Measurements from ENCODE around the gene UPK3BL1.
"Not testable (repeated sequence)": the region's sequence is repeated elsewhere in the genome, so short reads cannot be mapped to it uniquely, and the experiment has no call there.

Gene UPK3BL1

GRCh38 chr7:102627271-102627904, 15.2 kb downstream of the UPK3BL1 start:
- DNase-seq (ENCODE audit: low spot score), result not testable (repeated sequence)

GRCh38 chr7:102618122-102618521, 24.5 kb downstream of the UPK3BL1 start:
- DNase-seq (ENCODE audit: low spot score), result not testable (repeated sequence)

DNA sequence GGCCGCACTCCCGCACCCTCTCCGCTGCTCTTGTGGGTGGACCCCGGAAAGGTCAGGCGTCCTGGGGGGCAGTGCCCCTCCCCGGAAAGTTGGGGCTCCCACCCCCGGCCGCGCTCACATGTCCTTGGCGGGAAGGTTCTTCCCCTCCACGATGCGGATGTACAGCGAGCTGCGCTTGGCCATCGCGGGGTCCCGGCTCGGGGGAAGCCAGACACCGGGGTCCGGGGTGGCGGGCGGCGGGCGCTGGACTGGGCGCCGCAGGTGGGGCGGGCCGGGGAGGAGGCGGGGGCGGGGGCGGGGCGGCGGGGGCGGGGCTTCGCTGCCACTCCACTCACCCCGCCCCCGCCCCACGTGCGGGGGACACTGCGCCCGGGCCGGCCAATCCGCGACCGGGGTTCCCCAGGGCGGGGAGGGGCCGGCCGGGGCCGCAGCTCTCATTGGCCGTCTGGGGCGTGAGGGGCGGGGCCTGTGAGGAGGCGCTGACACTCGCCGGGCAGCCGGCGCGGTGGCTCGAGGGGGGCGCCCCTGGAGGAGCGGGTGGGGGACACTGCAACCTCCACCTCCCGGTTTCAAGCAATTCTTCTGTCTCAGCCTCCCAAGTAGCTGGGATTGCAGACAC, 26.0 kb downstream of the UPK3BL1 start, which contains the start of gene RASA4:
Gene RASA4 (minus strand): TSS at position 250 of the 619 bp plus-strand sequence. CDS start 67 bp downstream, at position 183.
- DNase-seq (ENCODE audit: low spot score), result not testable (repeated sequence)

- DNase-seq (ENCODE audit: low spot score), result not testable (repeated sequence)
These were observed 26.7 kb downstream of the UPK3BL1 start for GRCh38 chr7:102615930-102616329.

GRCh38 chr7:102614873-102615272, 27.7 kb downstream of the UPK3BL1 start:
- DNase-seq (ENCODE audit: low spot score), result not testable (repeated sequence)

DNA sequence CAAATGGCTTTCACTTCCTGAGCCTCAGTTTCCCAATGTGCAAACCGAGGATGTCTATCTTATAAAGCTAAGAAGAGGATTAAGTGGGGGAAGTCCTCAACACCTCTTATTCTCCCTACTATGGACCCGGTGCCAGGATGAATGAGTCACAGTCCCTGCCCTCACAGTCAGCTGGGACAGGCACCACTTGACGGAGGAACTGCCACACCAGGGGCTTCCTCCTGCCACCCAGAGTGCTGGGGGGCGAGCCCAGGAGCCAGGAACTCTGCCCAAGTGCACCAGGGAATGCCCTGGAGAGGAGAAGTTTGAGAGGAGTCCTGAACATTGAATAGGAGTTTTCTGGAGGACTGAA, 28.3 kb downstream of the UPK3BL1 start:
- DNase-seq (ENCODE audit: low spot score), result not testable (repeated sequence)

GRCh38 chr7:102613575-102614345, 28.8 kb downstream of the UPK3BL1 start:
- DNase-seq (ENCODE audit: low spot score), result not testable (repeated sequence)

GRCh38 chr7:102611675-102612325, 30.8 kb downstream of the UPK3BL1 start:
- DNase-seq (ENCODE audit: low spot score), result not testable (repeated sequence)

GRCh38 chr7:102611013-102611674, 31.4 kb downstream of the UPK3BL1 start:
- not testable (repeated sequence) for DNase-seq (ENCODE audit: low spot score)

DNA sequence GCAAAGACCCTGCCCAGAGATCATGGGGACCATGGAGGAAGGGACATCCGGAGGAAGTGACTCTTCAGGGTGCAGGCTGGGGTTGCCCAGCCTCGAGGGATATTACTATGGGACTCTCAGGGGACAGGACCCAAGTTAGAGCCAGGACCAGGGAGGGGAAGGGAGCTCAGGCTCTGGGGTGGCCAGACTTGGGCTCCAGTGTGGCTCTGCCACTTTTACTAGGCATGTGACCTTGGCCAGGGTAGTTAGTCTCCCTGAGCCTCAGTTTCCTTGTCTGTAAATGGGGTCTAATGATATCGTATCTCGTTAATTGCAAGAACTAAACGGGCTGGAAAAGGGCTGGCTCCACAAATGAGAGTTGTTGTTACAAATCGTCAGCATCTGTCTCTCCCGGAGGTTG, 32.1 kb downstream of the UPK3BL1 start:
- not testable (repeated sequence) for DNase-seq (ENCODE audit: low spot score)

DNA sequence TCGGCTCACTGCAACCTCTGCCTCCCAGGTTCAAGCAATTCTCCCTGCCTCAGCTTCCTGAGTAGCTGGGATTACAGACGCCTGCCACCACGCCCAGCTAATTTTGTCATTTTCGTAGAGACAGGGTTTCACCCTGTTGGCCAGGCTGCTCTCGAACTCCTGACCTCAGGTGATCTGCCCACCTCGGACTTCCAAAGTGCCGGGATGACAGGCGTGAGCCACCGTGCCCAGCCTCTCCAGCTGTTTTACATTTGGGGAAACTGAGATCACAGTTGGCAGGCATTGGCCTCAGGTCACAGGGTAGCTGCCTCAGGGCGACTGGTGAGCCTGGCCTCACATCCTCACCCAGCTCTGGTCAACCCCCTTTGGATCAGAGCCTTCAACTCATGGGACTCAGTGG, 32.9 kb downstream of the UPK3BL1 start:
- not testable (repeated sequence) for DNase-seq (ENCODE audit: low spot score)

- DNase-seq (ENCODE audit: low spot score), result not testable (repeated sequence)
These were observed 35.7 kb downstream of the UPK3BL1 start for GRCh38 chr7:102606848-102607247.

GRCh38 chr7:102604431-102605145, 38.0 kb downstream of the UPK3BL1 start:
- DNase-seq (ENCODE audit: low spot score), result not testable (repeated sequence)

- not testable (repeated sequence) for DNase-seq (ENCODE audit: low spot score)
These were observed 40.3 kb downstream of the UPK3BL1 start for GRCh38 chr7:102602317-102602716.

DNA sequence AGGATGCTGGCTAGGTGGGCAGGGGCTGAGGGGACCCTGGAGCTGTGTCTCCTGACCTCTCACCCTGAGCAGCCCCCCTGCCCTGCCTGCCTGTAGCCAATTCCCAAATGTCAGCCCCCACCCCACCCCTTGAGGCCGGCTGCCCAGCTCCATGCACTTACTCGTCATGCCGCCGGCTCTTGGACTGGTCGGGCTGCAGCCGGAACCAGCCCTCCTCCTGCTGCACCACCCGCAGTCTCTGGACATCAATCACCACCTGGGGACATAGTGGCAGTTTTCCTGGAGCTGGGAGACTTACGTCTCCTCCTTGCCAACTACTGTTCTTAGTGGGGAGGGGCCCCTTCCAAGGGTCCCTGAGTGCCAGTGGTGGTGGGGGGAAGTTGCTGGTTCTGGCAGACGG, 42.9 kb downstream of the UPK3BL1 start:
- not testable (repeated sequence) for DNase-seq (ENCODE audit: low spot score)

DNA sequence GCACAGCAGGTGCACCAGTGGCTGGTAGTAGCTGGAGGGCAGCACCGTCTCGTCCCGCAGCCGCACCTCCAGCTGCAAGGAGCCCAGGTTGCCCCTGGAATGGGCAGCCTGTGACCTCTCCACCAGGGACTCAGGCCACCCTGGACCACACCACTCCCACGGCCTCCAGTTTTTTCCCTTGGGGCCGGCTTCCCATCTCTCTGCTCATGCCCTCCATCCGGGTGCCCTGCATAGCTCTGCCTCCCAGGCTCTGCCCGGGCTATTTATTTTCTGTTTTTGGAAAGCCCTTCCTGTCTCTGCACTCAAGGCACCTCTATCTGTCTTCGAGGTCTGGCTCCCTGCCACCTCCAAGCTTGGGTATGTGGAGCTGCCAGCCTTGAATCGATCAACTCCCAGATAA, 46.6 kb downstream of the UPK3BL1 start:
- DNase-seq (ENCODE audit: low spot score), result not testable (repeated sequence)

GRCh38 chr7:102593637-102594334, 48.8 kb downstream of the UPK3BL1 start:
- DNase-seq (ENCODE audit: low spot score), result not testable (repeated sequence)

- DNase-seq (ENCODE audit: low spot score), result not testable (repeated sequence)
These were observed 50.0 kb downstream of the UPK3BL1 start for GRCh38 chr7:102592477-102593019.

DNA sequence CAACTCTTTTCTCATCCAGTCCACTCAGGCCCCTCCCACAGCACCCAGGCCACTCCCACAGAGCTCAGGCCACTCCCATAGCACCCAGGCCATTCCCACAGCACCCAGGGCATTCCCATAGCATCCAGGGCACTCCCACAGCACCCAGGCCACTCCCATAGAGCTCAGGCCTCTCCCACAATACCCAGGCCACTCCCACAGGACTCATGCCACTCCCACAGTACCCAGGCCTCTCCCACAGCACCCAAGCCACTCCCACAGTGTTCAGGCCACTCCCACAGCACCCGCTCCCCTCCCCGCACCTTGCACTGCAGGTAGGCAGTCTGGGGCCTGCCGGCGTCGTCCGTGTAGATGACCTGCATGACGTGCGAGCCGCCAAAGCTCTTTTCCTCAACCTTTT, 52.7 kb downstream of the UPK3BL1 start:
- not testable (repeated sequence) for DNase-seq (ENCODE audit: low spot score)
